Neural cell (in vitro differentiated cells): ENCODE results near the gene ARID1B.

Experiments used
- CTCF ChIP-seq: fragments of 450-650 bp; IDR thresholded peaks from 2 replicates; pipeline ENCODE4 v1.5.1; 2014; ENCODE audit warnings: antibody characterized with exemption, mild to moderate bottlenecking, moderate library complexity; ENCODE audit not compliant: poor library complexity, severe bottlenecking
- EZH2 ChIP-seq: fragments of 200-600, 300-800 bp; shearing (Covaris generic), sonication (generic); IDR thresholded peaks from 2 replicates; pipeline ENCODE4 v1.6.1; 2014; ENCODE audit warnings: antibody characterized with exemption, low read length, borderline replicate concordance, mild to moderate bottlenecking; ENCODE audit not compliant: insufficient read depth, poor library complexity, severe bottlenecking

- TF ChIP-seq CTCF = no peak
- TF ChIP-seq EZH2 = no peak
Measured at GRCh38 chr6:157224178-157224950, 447.2 kb downstream of the ARID1B start.
